Urinary bladder (tissue), 4 donors: Measurements from ENCODE around the gene FRMD4A. TPM values are rescaled to one million over a fixed set of nuclear protein-coding genes. Genes with fewer than 3 reads are reported as not detected.

ENCODE experiments used
- DNase-seq: peaks from one replicate; pipeline ENCODE4 v3.0.0-alpha.2; 2015; ENCODE audit errors: extremely low spot score
- H3K27ac ChIP-seq: one replicate; pipeline ENCODE4 v1.5.1; 2013; ENCODE audit warnings: low read depth, mild to moderate bottlenecking, moderate library complexity
- H3K36me3 ChIP-seq: one replicate; pipeline ENCODE4 v1.6.1; 2013; ENCODE audit warnings: mild to moderate bottlenecking, moderate library complexity; ENCODE audit not compliant: insufficient read depth
- H3K4me1 ChIP-seq: one replicate; pipeline ENCODE4 v1.6.1; 2013; ENCODE audit warnings: mild to moderate bottlenecking, moderate library complexity; ENCODE audit not compliant: insufficient read depth
- H3K4me3 ChIP-seq: one replicate; pipeline ENCODE4 v1.5.1; 2013; ENCODE audit warnings: low read depth, low read length
- WGBS: extraction: QIAGEN DNeasy Blood & Tissue Kit; methylation state at CpG from one replicate; pipeline ENCODE4 v1.1.7; 2013; 5-methylcytosine and 5-hydroxymethylcytosine counted together
- polyA plus RNA-seq: library from polyadenylated mRNA; stranded (reverse); fragments of 200-250 nt; gene quantifications from one replicate; pipeline ENCODE4 v1.2.3, GENCODE V29; 2013
- total RNA-seq: library from RNA; depleted of rRNA; stranded (reverse); fragments of >200 nt; gene quantifications from one replicate; pipeline ENCODE4 v1.2.3, GENCODE V29; 2014
- donor health status: healthy with polysubstance abuse.
- donor health status: healthy.

The FRMD4A gene
- total and polyA plus RNA-seq, 2 donors = 15.1 to 32.9 TPM

GRCh38 chr10:14296065-14296709 is 34.5 kb downstream of the FRMD4A start:
- H3K4me3 ChIP-seq = no peak overlapping the region
- no peak for DNase-seq
- H3K27ac ChIP-seq = no peak overlapping the region
- H3K4me1 ChIP-seq = no peaks in the 10 kb centered on the region
- H3K36me3 ChIP-seq = no peaks in the 10 kb centered on the region
- WGBS = 70% methylated on average over 9 of the region's 9 CpGs

GRCh38 chr10:14294347-14295059 is 36.2 kb downstream of the FRMD4A start:
- WGBS = 79% methylated on average over 14 of the region's 14 CpGs
- Histone ChIP-seq H3K27ac (no peak overlapping the region), H3K4me1 (no peaks in the 10 kb centered on the region), H3K36me3 (no peaks in the 10 kb centered on the region), H3K4me3 (no peak overlapping the region)
- no peak for DNase-seq

GRCh38 chr10:14293526-14293925 is 37.2 kb downstream of the FRMD4A start:
- no peaks in the 10 kb centered on the region for H3K36me3 ChIP-seq
- no peak overlapping the region for H3K4me3 ChIP-seq
- DNase-seq = no peak
- no peak overlapping the region for H3K27ac ChIP-seq
- H3K4me1 ChIP-seq = no peaks in the 10 kb centered on the region
- 26% methylated on average over 3 of the region's 3 CpGs for WGBS

DNA sequence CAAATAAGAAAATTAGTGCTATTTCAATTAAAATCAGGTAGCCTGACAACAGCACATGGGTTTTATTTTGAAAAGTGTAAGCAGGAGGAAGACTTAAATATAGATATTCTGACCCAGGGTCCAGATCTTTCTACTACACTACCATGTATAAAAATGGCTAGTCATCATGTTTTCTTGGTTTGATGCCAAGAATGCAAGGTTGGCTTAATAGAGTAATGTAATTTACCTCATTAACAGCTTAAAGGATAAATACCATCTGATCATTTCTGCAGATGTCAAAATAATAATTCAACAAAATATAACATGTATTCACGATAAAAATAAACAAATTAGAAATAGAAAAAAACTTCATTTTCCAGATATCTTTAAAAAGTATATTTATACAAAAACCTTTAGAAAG is 39.4 kb downstream of the FRMD4A start:
- Histone ChIP-seq H3K36me3 (no peaks in the 10 kb centered on the region), H3K27ac (no peak overlapping the region), H3K4me1 (no peaks in the 10 kb centered on the region), H3K4me3 (no peak overlapping the region)
- no peak for DNase-seq
- 96% methylated on average over 1 of the region's 1 CpG for WGBS

DNA sequence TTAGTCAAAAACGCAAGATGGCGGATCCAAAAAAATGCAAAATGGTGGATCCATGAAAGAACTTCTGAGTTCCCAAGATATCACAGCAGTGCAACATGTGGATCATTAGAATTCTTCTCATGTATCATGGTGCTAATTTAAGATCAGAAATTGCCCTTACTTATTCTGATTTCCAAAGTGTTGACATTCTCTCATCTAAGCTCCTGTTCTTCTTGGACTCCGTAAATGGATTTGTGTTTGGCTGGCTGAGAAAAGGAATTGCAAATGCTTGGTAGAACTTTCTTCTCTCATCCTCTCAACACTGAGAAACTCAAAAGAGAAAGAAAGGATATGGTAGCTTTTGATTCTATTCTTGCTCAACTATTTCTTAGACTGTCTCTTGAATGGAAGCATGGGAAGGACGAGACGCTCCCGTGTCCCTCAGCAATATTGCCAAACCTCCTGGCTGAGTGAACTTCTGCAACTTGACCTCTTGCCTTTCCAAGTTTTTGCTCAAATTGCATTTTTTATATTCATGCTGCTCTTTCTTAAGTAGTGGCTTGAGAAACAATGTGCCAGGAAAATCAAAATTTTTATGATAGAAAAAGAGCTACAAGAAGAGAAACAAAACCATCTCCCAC is 44.7 kb downstream of the FRMD4A start:
- Histone ChIP-seq H3K4me1 (no peaks in the 10 kb centered on the region), H3K27ac (no peak overlapping the region), H3K36me3 (no peaks in the 10 kb centered on the region), H3K4me3 (no peak overlapping the region)
- no peak for DNase-seq
- 90% methylated on average over 6 of the region's 6 CpGs for WGBS

DNA sequence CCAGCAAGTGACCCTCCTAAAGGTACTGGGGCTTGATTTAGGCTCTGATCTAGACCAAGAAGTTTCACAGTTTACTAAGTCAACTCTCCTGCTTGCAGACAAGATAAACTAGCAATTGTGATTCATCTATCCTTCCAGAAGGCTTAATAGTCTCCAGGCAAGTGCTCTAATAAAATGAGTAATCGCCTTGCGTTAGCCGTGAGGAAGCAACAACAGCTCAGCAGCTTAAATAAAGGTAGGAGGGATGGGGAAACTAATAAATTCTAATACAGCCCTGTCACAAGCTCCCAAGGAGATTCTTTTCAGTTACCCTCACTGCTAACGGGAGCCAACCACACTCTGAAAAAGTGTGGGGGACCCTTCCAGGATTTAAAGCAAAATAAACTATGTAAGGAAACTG is 48.4 kb downstream of the FRMD4A start:
- DNase-seq = no peak
- Histone ChIP-seq H3K36me3 (no peaks in the 10 kb centered on the region), H3K4me3 (no peak overlapping the region), H3K4me1 (no peaks in the 10 kb centered on the region), H3K27ac (no peak overlapping the region)
- WGBS = 39% methylated on average over 4 of the region's 4 CpGs

- Histone ChIP-seq H3K4me3 (no peak overlapping the region), H3K27ac (no peak overlapping the region), H3K36me3 (no peaks in the 10 kb centered on the region), H3K4me1 (no peaks in the 10 kb centered on the region)
- DNase-seq = no peak
- WGBS = 71% methylated on average over 8 of the region's 8 CpGs
Measured at GRCh38 chr10:14278533-14278932, 52.2 kb downstream of the FRMD4A start.

DNA sequence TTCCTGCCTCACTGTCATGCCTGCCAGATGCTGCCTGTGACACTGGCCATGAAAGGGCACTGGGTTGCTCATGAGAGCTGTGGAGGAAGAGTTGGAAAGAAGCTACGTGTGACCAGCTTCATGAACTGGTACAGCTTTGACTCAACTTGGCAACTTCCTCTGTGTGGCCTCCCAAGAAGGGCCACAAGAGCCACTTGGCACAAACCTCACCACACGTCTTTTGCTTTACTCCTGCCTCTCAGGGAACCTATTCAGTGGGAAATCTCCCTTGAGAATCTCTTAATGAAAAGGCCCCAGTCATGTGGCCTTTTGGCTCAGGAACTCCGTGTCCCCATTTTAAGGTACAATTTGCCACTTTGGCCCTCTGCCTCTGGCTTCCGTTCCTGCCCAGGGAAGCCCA is 54.5 kb downstream of the FRMD4A start:
- DNase-seq = no peak
- Histone ChIP-seq H3K4me1 (no peaks in the 10 kb centered on the region), H3K4me3 (no peak overlapping the region), H3K36me3 (no peaks in the 10 kb centered on the region), H3K27ac (no peak overlapping the region)
- 80% methylated on average over 4 of the region's 4 CpGs for WGBS

- Histone ChIP-seq H3K4me1 (no peaks in the 10 kb centered on the region), H3K4me3 (no peak overlapping the region), H3K27ac (no peak overlapping the region), H3K36me3 (no peaks in the 10 kb centered on the region)
- 94% methylated on average over 3 of the region's 3 CpGs for WGBS
- DNase-seq = no peak
Measured at GRCh38 chr10:14271621-14272020, 59.1 kb downstream of the FRMD4A start.

GRCh38 chr10:14270370-14270769 is 60.4 kb downstream of the FRMD4A start:
- H3K4me3 ChIP-seq = no peak overlapping the region
- H3K4me1 ChIP-seq = no peaks in the 10 kb centered on the region
- WGBS = 75% methylated on average over 3 of the region's 3 CpGs
- H3K36me3 ChIP-seq = no peaks in the 10 kb centered on the region
- no peak for DNase-seq
- no peak overlapping the region for H3K27ac ChIP-seq

DNA sequence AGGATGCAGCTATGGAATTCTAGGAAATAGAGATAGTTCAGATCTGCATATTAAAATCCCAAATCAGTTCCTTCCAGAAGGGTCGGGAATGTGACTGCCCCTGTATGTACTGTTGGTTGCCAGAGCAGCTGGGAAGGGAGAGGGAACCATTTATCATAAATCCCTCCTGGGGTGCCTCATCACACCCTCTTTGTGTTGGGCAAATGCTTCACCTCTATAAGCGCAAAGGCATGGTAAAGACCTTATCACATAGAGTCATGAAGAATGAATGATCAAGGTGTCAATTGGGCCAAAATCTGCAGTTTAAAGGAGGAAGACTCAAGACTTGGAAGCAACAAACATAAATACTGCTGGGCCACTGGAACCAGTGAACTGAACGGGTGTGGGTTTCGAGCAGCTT is 65.0 kb downstream of the FRMD4A start:
- WGBS = 88% methylated on average over 4 of the region's 4 CpGs
- no peak for DNase-seq
- Histone ChIP-seq H3K4me1 (no peaks in the 10 kb centered on the region), H3K27ac (no peak overlapping the region), H3K4me3 (no peak overlapping the region), H3K36me3 (no peaks in the 10 kb centered on the region)

DNA sequence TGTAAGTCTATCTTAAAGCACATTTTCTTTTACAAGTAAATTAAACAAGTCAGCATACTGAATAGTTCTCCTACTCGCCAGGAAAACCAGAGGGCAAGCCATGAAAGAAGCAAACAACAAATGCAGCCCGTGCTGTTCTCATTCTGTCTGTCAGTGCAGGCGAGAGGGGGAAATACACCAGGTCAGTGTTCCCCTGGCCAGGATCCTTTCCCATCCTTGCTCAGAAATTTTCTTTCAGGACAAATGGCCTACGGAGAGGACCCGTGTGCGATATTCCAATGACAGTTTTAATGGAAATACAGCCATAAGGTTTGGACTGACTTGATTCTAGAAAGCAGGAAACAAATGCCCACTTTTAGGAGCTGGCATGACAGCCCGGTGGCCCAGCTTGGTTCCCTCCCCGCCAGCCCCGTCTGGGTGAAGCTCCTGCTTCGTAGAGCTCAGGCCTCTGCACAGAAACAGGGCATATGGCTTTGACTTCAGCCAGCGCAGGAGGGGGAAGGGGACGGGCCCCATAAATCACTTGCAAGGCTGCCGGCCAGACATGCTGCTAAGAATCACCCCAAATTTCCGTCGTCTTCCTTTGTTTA is 67.8 kb downstream of the FRMD4A start:
- Histone ChIP-seq H3K4me3 (no peak overlapping the region), H3K4me1 (no peaks in the 10 kb centered on the region), H3K36me3 (no peaks in the 10 kb centered on the region), H3K27ac (no peak overlapping the region)
- no peak for DNase-seq
- WGBS = 58% methylated on average over 15 of the region's 15 CpGs

DNA sequence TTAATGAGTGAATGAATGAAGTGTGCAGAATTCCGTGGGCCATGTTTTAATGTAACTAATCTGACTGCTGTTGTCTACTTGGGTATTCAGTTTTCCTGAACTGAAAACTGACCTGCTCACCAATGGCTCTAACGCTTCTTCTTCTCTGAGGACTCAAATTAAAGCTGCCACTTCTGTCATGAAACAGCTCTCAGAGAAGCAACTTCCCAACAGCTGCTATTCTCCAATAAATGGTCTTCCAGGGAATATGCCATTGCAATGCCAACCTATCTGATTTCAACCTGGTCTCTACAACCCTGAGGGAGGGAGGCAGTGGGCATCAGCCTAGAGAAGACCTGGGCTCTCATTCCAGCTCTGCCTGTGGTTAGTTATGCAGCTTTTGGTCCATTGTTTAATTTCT is 69.4 kb downstream of the FRMD4A start:
- Histone ChIP-seq H3K27ac (no peak overlapping the region), H3K4me3 (no peak overlapping the region), H3K4me1 (no peaks in the 10 kb centered on the region), H3K36me3 (no peaks in the 10 kb centered on the region)
- WGBS = 76% methylated on average over 2 of the region's 2 CpGs
- no peak for DNase-seq
